ENCODE data around the gene DHRS9.
"Not testable (repeated sequence)": the region's sequence is repeated elsewhere in the genome, so short reads cannot be mapped to it uniquely, and the experiment has no call there.

DNA sequence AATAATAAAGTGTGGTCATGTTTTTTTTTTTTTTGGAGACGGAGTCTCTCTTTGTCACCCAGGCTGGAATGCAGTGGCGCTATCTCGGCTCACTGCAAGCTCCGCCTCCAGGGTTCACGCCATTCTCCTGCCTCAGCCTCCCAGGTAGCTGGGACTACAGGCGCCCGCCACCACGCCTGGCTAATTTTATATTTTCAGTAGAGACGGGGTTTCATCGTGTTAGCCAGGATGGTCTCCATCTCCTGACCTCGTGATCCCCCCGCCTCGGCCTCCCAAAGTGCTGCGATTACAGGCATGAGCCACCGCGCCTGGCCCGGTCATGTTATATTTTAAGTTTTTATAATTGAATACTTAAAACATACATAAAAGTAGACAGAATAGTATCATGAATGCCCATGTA lies 5.2 kb upstream of the DHRS9 start:
- not testable (repeated sequence) for TF ChIP-seq POLR2A (IDR thresholded peaks at IDR 0.05)
- TF ChIP-seq, protein P1, sequence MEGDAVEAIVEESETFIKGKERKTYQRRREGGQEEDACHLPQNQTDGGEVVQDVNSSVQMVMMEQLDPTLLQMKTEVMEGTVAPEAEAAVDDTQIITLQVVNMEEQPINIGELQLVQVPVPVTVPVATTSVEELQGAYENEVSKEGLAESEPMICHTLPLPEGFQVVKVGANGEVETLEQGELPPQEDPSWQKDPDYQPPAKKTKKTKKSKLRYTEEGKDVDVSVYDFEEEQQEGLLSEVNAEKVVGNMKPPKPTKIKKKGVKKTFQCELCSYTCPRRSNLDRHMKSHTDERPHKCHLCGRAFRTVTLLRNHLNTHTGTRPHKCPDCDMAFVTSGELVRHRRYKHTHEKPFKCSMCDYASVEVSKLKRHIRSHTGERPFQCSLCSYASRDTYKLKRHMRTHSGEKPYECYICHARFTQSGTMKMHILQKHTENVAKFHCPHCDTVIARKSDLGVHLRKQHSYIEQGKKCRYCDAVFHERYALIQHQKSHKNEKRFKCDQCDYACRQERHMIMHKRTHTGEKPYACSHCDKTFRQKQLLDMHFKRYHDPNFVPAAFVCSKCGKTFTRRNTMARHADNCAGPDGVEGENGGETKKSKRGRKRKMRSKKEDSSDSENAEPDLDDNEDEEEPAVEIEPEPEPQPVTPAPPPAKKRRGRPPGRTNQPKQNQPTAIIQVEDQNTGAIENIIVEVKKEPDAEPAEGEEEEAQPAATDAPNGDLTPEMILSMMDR (IDR thresholded peaks at IDR 0.05): not testable (repeated sequence)
